Measurements from ENCODE around the gene COMMD7. TPM values are rescaled to one million over a fixed set of nuclear protein-coding genes. Genes with fewer than 3 reads are reported as not detected.
A peak's percentile ranks its signal among the peaks of the same experiment; 100 is the strongest.

Gene COMMD7
- total RNA-seq, 2 experiments from 2014 or later = 52.6 to 55.6 TPM

GRCh38 chr20:32672982-32673851 is 70.0 kb downstream of the COMMD7 start:
- H3K9me3 Mint-ChIP-seq = no peaks in the 10 kb centered on the region
- H3K36me3 Mint-ChIP-seq = no peaks in the 10 kb centered on the region
- peak overlapping the region; percentile 87 for H3K27ac Mint-ChIP-seq
- peaks cover 29% of the 10 kb centered on the region for H3K4me1 Mint-ChIP-seq
- POLR2A ChIA-PET = interaction anchor here (0.6 to 4.1 kb wide), 12 partner anchors 10 to 272 kb away, joined by 3 to 46 read pairs (median 4); partner anchors contain the start of genes COMMD7, DNMT3B and MAPRE1
- H3K27me3 Mint-ChIP-seq = no peaks in the 10 kb centered on the region
- H3K4me3 Mint-ChIP-seq = peak overlapping the region; percentile 54
- ATAC-seq (ENCODE audit: low read depth) (peak; percentile 86), DNase-seq (peak; percentile 70)

- POLR2A ChIA-PET = interaction anchor here (0.7 to 4.1 kb wide), 8 partner anchors 9 to 537 kb away, joined by 3 to 46 read pairs (median 4); partner anchors contain the start of genes COMMD7 and MAPRE1
- Mint-ChIP-seq H3K27me3 (no peaks in the 10 kb centered on the region), H3K4me3 (peak overlapping the region; percentile 54), H3K9me3 (no peaks in the 10 kb centered on the region), H3K4me1 (peaks cover 26% of the 10 kb centered on the region), H3K27ac (peak overlapping the region; percentile 87), H3K36me3 (no peaks in the 10 kb centered on the region)
- peak; percentile 32 for ATAC-seq (ENCODE audit: low read depth)
- DNase-seq = no peak
Observed at GRCh38 chr20:32672394-32672981, 70.8 kb downstream of the COMMD7 start.

DNA sequence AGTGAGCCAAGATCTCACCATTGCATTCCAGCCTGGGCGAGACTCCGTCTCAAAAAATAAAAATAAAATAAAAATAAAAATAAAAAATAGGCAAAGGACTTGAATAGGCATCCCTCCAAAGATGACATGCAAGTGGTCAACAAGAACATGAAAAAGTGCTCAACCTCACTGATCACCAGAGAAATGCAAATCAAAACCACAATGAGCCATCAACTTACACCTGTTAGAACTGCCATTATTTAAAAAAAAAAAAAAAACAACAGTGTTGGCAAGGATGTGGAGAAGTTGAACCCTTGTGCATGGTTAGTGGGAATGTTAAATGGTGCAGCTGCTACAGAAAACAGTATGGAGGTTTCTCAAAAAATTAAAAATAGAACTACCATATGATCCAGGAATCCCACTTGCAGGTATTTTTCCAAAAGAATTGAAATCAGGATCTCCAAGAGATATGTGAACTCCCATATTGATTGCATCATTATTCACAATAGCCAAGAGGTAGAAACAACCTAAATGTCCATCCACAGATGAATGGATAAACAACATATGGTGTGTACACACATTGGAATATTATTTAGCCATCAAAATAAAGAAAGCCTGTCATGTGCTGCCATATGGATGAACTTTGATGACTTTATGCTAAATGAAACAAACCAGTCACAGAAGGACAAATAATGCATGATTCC is 72.4 kb downstream of the COMMD7 start:
- H3K36me3 Mint-ChIP-seq = no peaks in the 10 kb centered on the region
- no peak for DNase-seq
- no peak overlapping the region for H3K4me3 Mint-ChIP-seq
- no peaks in the 10 kb centered on the region for H3K9me3 Mint-ChIP-seq
- no peaks in the 10 kb centered on the region for H3K27me3 Mint-ChIP-seq
- POLR2A ChIA-PET = no interaction called here
- H3K27ac Mint-ChIP-seq = no peak overlapping the region
- ATAC-seq (ENCODE audit: low read depth) = no peak
- peaks cover 23% of the 10 kb centered on the region for H3K4me1 Mint-ChIP-seq

DNA sequence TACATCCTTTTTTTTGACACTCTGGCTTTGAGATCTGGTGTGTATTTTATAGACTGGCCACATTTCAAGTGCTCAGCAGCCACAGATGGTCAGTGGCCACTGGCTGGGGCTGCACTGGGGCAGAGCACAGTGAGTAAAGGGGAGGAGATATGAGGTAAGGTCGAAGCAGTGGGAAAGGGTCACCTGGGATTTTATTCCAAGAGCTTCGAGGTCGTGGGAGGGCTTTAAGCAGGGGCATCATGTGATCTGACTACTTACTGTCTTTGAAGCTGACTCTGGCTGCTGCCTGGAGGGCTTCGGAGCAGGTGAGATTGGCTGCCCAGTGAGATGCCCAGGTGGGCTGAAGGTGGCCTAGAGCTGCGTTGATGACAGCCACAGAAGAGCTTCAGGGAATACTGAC is 76.2 kb downstream of the COMMD7 start:
- no peaks in the 10 kb centered on the region for H3K36me3 Mint-ChIP-seq

GRCh38 chr20:32664678-32665159 is 78.5 kb downstream of the COMMD7 start:
- H3K36me3 Mint-ChIP-seq = peaks cover 2% of the 10 kb centered on the region

More for the DNA sequence above, 76.2 kb downstream of the COMMD7 start:
- Mint-ChIP-seq H3K4me3 (no peak overlapping the region), H3K4me1 (peaks cover 9% of the 10 kb centered on the region), H3K9me3 (no peaks in the 10 kb centered on the region), H3K27me3 (no peaks in the 10 kb centered on the region), H3K27ac (no peak overlapping the region)
- DNase-seq (no peak), ATAC-seq (ENCODE audit: low read depth) (no peak)
- POLR2A ChIA-PET = no interaction called here

GRCh38 chr20:32664012-32664677 is 79.1 kb downstream of the COMMD7 start:
- no peak overlapping the region for H3K27ac Mint-ChIP-seq
- POLR2A ChIA-PET = interaction anchor here (0.5 to 1.5 kb wide), 3 partner anchors 8 to 155 kb away, joined by 3 to 8 read pairs (median 3); partner anchors contain the start of gene NOL4L
- H3K4me3 Mint-ChIP-seq = no peak overlapping the region
- H3K36me3 Mint-ChIP-seq = peaks cover 2% of the 10 kb centered on the region
- DNase-seq (no peak), ATAC-seq (ENCODE audit: low read depth) (no peak)
- H3K27me3 Mint-ChIP-seq = no peaks in the 10 kb centered on the region
- peaks cover 5% of the 10 kb centered on the region for H3K4me1 Mint-ChIP-seq
- peaks cover 4% of the 10 kb centered on the region for H3K9me3 Mint-ChIP-seq

More at GRCh38 chr20:32664678-32665159, 78.5 kb downstream of the COMMD7 start:
- peaks cover 4% of the 10 kb centered on the region for H3K9me3 Mint-ChIP-seq
- no peak overlapping the region for H3K27ac Mint-ChIP-seq
- no peaks in the 10 kb centered on the region for H3K27me3 Mint-ChIP-seq
- peaks cover 5% of the 10 kb centered on the region for H3K4me1 Mint-ChIP-seq
- ATAC-seq (ENCODE audit: low read depth) (no peak), DNase-seq (no peak)
- H3K4me3 Mint-ChIP-seq = no peak overlapping the region
- POLR2A ChIA-PET = interaction anchor here (0.5 kb wide), 1 partner anchor 155 kb away, joined by 3 read pairs; no protein-coding TSS in a partner anchor

DNA sequence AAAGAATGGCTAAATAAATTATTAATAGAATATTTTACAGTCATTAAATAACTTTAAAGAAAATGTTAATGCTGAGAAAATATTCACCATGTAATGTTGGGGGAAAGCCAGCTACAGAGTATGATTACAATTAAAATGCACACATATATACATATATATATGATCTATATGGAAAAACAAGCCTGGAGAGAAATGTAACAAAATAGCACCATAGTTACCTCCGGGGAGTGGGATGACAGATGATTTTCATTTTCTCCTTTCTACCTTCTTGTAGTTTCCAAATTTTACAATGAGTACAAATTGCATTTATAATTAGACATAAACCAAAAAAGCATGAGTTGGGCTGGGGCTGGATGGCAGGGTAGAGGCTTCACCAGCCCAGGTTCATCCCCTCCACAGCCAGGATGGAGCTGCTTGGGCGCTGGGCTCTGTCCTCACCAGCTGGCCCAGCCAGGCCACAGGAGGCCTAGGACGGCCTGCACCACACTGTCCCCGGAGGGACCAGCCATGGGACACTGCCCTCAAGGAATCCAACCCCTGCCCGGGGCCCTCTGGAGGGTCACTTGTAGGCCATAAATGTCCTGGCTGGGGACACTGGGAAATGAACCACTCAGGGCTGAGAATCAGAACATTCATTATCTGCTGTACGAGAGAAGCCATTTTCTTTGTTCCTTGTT is 79.8 kb downstream of the COMMD7 start:
- POLR2A ChIA-PET = interaction anchor here (1.0 to 1.5 kb wide), 2 partner anchors 9 to 78 kb away, joined by 3 to 8 read pairs; partner anchors contain the start of gene NOL4L

GRCh38 chr20:32661820-32662528 is 81.3 kb downstream of the COMMD7 start:
- H3K27ac Mint-ChIP-seq = no peak overlapping the region
- H3K4me3 Mint-ChIP-seq = no peak overlapping the region
- ATAC-seq (ENCODE audit: low read depth) (no peak), DNase-seq (no peak)
- no peaks in the 10 kb centered on the region for H3K27me3 Mint-ChIP-seq
- POLR2A ChIA-PET = no interaction called here
- H3K4me1 Mint-ChIP-seq = peaks cover 5% of the 10 kb centered on the region
- peaks cover 4% of the 10 kb centered on the region for H3K9me3 Mint-ChIP-seq
- peaks cover 2% of the 10 kb centered on the region for H3K36me3 Mint-ChIP-seq

More for the DNA sequence above, 79.8 kb downstream of the COMMD7 start:
- ATAC-seq (ENCODE audit: low read depth) = no peak
- Mint-ChIP-seq H3K4me1 (peaks cover 5% of the 10 kb centered on the region), H3K4me3 (no peak overlapping the region), H3K27me3 (no peaks in the 10 kb centered on the region), H3K27ac (no peak overlapping the region), H3K36me3 (peaks cover 2% of the 10 kb centered on the region), H3K9me3 (peaks cover 4% of the 10 kb centered on the region)
- no peak for DNase-seq

DNA sequence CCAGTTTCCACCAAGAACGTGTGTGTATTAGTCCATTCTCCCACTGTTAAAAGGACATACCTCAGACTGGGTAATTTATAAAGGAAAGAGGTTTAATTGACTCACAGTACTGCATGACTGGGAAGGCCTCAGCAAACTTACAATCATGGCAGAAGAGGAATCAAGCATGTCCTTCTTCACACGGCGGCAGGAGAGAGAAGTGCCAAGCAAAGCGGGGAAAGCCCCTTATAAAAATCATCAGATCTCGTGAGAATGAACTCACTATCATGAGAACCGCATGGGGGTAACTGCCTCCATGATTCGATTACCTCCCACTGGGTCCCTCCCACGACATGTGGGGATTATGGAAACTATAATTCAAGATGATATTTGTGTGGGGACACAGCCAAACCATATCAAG is 82.6 kb downstream of the COMMD7 start:
- Mint-ChIP-seq H3K27ac (no peak overlapping the region), H3K4me3 (no peak overlapping the region), H3K4me1 (peaks cover 4% of the 10 kb centered on the region), H3K9me3 (peaks cover 4% of the 10 kb centered on the region), H3K27me3 (no peaks in the 10 kb centered on the region), H3K36me3 (peaks cover 2% of the 10 kb centered on the region)
- no peak for ATAC-seq (ENCODE audit: low read depth)
- POLR2A ChIA-PET = no interaction called here
- no peak for DNase-seq

- H3K27me3 Mint-ChIP-seq = peaks cover 2% of the 10 kb centered on the region
- peaks cover 4% of the 10 kb centered on the region for H3K9me3 Mint-ChIP-seq
- H3K36me3 Mint-ChIP-seq = peaks cover 2% of the 10 kb centered on the region
- DNase-seq (no peak), ATAC-seq (ENCODE audit: low read depth) (no peak)
- POLR2A ChIA-PET = no interaction called here
- H3K4me3 Mint-ChIP-seq = no peak overlapping the region
- no peak overlapping the region for H3K27ac Mint-ChIP-seq
- H3K4me1 Mint-ChIP-seq = peaks cover 5% of the 10 kb centered on the region
Observed at GRCh38 chr20:32656827-32657226, 86.4 kb downstream of the COMMD7 start.

DNA sequence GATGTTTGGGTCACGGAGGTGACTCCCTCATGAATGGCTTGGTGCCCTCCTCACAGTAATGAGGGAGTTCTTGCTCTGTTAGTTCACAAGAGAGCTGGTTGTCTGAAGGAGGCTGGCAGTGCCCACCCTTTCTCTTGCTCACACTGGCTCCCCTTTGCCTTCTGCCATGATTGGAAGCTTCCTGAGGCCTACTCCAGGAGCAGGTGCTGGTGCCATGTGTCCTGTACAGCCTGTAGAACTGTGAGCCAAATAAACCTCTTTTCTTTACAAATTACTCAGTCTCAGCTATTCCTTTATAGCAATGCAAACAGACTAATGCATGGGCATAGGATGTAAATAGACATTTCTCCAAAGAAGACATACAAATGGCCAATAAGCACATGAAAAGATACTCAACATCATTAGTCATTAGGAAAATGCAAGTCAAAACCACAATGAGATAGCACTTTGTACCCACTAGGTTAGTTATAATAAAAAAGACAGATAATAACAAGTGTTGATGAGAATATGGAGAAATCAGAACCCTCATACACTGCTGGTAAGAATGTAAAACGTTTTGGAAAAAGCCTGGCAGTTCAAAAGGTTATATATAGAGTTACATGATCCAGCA is 87.3 kb downstream of the COMMD7 start:
- Mint-ChIP-seq H3K27me3 (peaks cover 2% of the 10 kb centered on the region), H3K36me3 (peaks cover 2% of the 10 kb centered on the region), H3K4me3 (no peak overlapping the region), H3K27ac (no peak overlapping the region), H3K9me3 (peaks cover 4% of the 10 kb centered on the region), H3K4me1 (peaks cover 6% of the 10 kb centered on the region)
- POLR2A ChIA-PET = no interaction called here
- DNase-seq (no peak), ATAC-seq (ENCODE audit: low read depth) (no peak)
